B cell (primary cell): ENCODE results near the gene GRIN2D.

Experiments
- CTCF ChIP-seq: fragments of 200-600 bp; IDR thresholded peaks from one replicate; pipeline ENCODE4 v1.8.0; 2022; ENCODE audit warnings: antibody characterized with exemption, mild to moderate bottlenecking
- EZH2 ChIP-seq: IDR thresholded peaks from 2 replicates; pipeline ENCODE4 v1.6.1; 2012; ENCODE audit warnings: borderline replicate concordance, low read depth, mild to moderate bottlenecking, moderate library complexity, low read length; ENCODE audit not compliant: insufficient read depth, poor library complexity, severe bottlenecking

GRCh38 chr19:48443256-48443655 lies 49.8 kb downstream of the GRIN2D start:
- TF ChIP-seq CTCF: no peak
- TF ChIP-seq EZH2: no peak
